SU-DHL-6 (cell line): ENCODE measurements around the gene FSIP1.

ENCODE experiments used
- H2AFZ ChIP-seq: fragments of 200-600 bp; sonication (generic); 2 replicates; pipeline ENCODE4 v1.6.1; 2014; ENCODE audit warnings: low read depth, mild to moderate bottlenecking, moderate library complexity, mixed read lengths, antibody characterized with exemption, low read length; ENCODE audit not compliant: severe bottlenecking
- H3F3A ChIP-seq: fragments of 200-600 bp; shearing (Covaris generic); 2 replicates; pipeline ENCODE4 v1.6.0; 2016; ENCODE audit warnings: antibody characterized with exemption, mild to moderate bottlenecking; ENCODE audit not compliant: insufficient read depth
- H3K27ac ChIP-seq: fragments of 200-600 bp; sonication (generic); 2 replicates; pipeline ENCODE4 v1.5.1; 2016; ENCODE audit warnings: low read depth, mild to moderate bottlenecking, low read length, moderate library complexity, mixed read lengths
- H3K27me3 ChIP-seq: fragments of 200-600 bp; sonication (generic), shearing (Covaris generic); 2 replicates; pipeline ENCODE4 v1.6.0; 2014; ENCODE audit warnings: mild to moderate bottlenecking, low read length
- H3K36me3 ChIP-seq: fragments of 200-600 bp; sonication (generic); 2 replicates; pipeline ENCODE4 v1.6.1; 2014; ENCODE audit warnings: mild to moderate bottlenecking, low read length, mixed read lengths
- H3K4me2 ChIP-seq: fragments of 300-600, 200-600 bp; shearing (Covaris generic), sonication (generic); 2 replicates; pipeline ENCODE4 v1.6.0; 2014; ENCODE audit warnings: low read length, low read depth, mild to moderate bottlenecking; ENCODE audit not compliant: poor library complexity, severe bottlenecking
- H3K4me3 ChIP-seq: fragments of 200-600 bp; sonication (generic); 2 replicates; pipeline ENCODE4 v1.5.1; 2014; ENCODE audit warnings: antibody characterized with exemption, low read length, mild to moderate bottlenecking, mixed read lengths; ENCODE audit not compliant: insufficient read depth, poor library complexity, severe bottlenecking
- H3K79me2 ChIP-seq: fragments of 200-600 bp; sonication (generic); 2 replicates; pipeline ENCODE4 v1.6.1; 2014; ENCODE audit warnings: mild to moderate bottlenecking, low read length, moderate library complexity; ENCODE audit not compliant: insufficient read depth
- H3K9ac ChIP-seq: fragments of 200-600 bp; sonication (generic); 2 replicates; pipeline ENCODE4 v1.7.0; 2014; ENCODE audit warnings: mild to moderate bottlenecking, low read length
- H3K9me2 ChIP-seq: fragments of 200-600 bp; sonication (generic); replicated peaks from 2 replicates; pipeline ENCODE4 v1.6.1; 2014; ENCODE audit warnings: low read length; ENCODE audit not compliant: insufficient read depth
- H3K9me3 ChIP-seq: fragments of 200-600 bp; sonication (generic); 2 replicates; pipeline ENCODE4 v1.6.1; 2014; ENCODE audit warnings: low read length, mixed read lengths; ENCODE audit not compliant: insufficient read depth
- H4K20me1 ChIP-seq: fragments of 200-600 bp; sonication (generic); 2 replicates; pipeline ENCODE4 v1.6.1; 2014; ENCODE audit warnings: low read depth, mild to moderate bottlenecking, antibody characterized with exemption, low read length, moderate library complexity, mixed read lengths
- EZH2phosphoT487 ChIP-seq: fragments of 200-600 bp; sonication (generic), shearing (Covaris generic); conservative IDR thresholded peaks from 2 replicates; pipeline ENCODE4 v1.6.1; 2018; ENCODE audit warnings: mild to moderate bottlenecking, antibody characterized with exemption, low read length, moderate library complexity, mixed read lengths
- TF ChIP-seq, protein P1 (sequence below): fragments of 200-600 bp; sonication (generic); IDR thresholded peaks from one replicate; pipeline ENCODE4 v1.5.1; 2017; ENCODE audit warnings: antibody characterized with exemption, mild to moderate bottlenecking, low read length, moderate library complexity; ENCODE audit not compliant: insufficient read depth, poor library complexity, severe bottlenecking

FSIP1 gene

DNA sequence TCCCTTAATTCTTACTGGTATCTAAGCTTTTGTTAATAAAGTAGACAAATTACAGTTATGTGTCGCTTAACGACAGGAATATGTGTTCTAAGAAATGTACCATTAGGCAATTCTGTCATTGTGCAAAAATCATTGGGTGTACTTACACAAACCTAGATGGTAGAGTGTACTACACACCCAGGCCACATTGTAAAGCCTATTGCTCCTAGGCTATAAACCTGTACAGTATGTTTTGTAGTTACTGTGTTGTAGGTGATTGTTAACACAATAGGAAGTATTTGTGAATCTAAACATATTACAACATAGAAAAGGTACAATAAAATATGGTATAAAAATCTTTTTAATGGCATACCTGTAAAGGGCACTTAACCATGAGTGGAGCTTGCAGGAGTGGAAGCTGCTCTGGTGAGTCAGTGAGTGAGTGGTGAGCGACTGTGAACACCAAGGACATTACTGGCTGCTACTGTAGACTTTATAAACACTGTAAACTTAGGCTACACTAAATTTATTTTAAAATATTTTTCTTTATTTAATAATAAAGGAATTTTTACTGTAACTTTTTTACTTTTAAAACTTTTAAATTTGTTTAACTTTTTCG is 47.4 kb downstream of the FSIP1 start:
- Histone ChIP-seq H3K9me2 (no peaks in the 10 kb centered on the region), H3K4me3 (no peak overlapping the region), H3K27ac (no peak overlapping the region), H3K9me3 (no peaks in the 10 kb centered on the region), H3K79me2 (no peaks in the 10 kb centered on the region), H3K4me2 (no peak overlapping the region), H4K20me1 (no peaks in the 10 kb centered on the region), H2AFZ (no peak overlapping the region), H3F3A (no peaks in the 10 kb centered on the region), H3K36me3 (no peaks in the 10 kb centered on the region), H3K27me3 (0 out of 2 replicates have a peak, but pooled peaks cover 2% of the 10 kb centered on the region), H3K9ac (no peak overlapping the region)
- TF ChIP-seq, protein P1, sequence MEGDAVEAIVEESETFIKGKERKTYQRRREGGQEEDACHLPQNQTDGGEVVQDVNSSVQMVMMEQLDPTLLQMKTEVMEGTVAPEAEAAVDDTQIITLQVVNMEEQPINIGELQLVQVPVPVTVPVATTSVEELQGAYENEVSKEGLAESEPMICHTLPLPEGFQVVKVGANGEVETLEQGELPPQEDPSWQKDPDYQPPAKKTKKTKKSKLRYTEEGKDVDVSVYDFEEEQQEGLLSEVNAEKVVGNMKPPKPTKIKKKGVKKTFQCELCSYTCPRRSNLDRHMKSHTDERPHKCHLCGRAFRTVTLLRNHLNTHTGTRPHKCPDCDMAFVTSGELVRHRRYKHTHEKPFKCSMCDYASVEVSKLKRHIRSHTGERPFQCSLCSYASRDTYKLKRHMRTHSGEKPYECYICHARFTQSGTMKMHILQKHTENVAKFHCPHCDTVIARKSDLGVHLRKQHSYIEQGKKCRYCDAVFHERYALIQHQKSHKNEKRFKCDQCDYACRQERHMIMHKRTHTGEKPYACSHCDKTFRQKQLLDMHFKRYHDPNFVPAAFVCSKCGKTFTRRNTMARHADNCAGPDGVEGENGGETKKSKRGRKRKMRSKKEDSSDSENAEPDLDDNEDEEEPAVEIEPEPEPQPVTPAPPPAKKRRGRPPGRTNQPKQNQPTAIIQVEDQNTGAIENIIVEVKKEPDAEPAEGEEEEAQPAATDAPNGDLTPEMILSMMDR: no peak

DNA sequence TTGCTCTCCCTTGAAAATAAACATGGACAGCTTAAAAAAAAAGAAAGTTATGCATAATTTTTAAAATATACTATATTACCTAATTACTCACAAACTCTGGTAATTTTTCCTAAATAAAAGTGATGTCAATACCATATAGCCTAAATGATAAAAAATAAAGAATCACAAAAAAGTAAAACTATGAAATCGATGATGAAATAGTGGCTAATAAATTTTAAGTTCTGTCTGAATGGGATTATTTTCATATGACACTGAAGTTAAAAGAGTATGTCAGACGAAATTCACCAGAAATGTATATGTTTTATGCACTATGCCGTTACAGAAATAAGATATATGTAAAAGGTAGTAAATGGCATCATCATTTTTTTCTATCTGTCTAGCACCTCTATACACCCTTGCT is 51.4 kb downstream of the FSIP1 start:
- Histone ChIP-seq H3K79me2 (no peaks in the 10 kb centered on the region), H3K9me2 (no peaks in the 10 kb centered on the region), H3F3A (no peaks in the 10 kb centered on the region), H3K27me3 (0 out of 2 replicates have a peak, but pooled peaks cover 2% of the 10 kb centered on the region), H3K9ac (no peak overlapping the region), H3K36me3 (no peaks in the 10 kb centered on the region), H3K9me3 (no peaks in the 10 kb centered on the region), H4K20me1 (no peaks in the 10 kb centered on the region), H3K4me2 (no peak overlapping the region), H3K4me3 (no peak overlapping the region), H2AFZ (no peak overlapping the region), H3K27ac (no peak overlapping the region)
- no peak for TF ChIP-seq EZH2phosphoT487
- TF ChIP-seq, protein P1: no peak

DNA sequence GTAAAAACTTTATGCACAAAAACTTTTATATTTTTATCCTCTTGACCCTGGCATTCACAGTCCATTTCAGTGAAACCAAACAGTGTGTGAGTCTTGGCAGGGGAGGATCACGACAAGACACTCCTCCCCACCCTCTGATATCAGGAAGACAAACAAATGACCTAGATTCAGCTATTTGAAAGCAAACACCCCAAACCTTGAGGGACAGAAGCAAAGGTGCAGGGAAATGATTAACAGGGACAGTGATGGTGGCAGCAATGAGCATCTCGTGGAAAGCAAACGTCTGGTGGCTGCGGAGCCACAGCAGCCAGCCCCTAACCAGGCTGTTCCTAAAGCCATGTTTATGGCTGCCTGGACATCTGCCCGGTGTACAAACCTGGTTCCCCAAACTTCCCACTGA is 52.1 kb downstream of the FSIP1 start:
- Histone ChIP-seq H3K27ac (no peak overlapping the region), H3K9ac (no peak overlapping the region), H2AFZ (no peak overlapping the region), H3K9me2 (no peaks in the 10 kb centered on the region), H3K4me3 (no peak overlapping the region), H4K20me1 (no peaks in the 10 kb centered on the region), H3K4me2 (no peak overlapping the region), H3K79me2 (no peaks in the 10 kb centered on the region), H3K27me3 (0 out of 2 replicates have a peak, but pooled peaks cover 2% of the 10 kb centered on the region), H3F3A (no peaks in the 10 kb centered on the region), H3K36me3 (no peaks in the 10 kb centered on the region), H3K9me3 (no peaks in the 10 kb centered on the region)
- TF ChIP-seq, protein P1: no peak
- TF ChIP-seq EZH2phosphoT487: no peak
